GM20000 (cell line): ENCODE measurements around the gene SLFN12L.

Experiments used
- DNase-seq: peaks from one replicate; pipeline ENCODE4 v3.0.0; 2012; ENCODE audit warnings: low spot score
- CTCF ChIP-seq: IDR thresholded peaks from 2 replicates; pipeline ENCODE4 v1.5.1; 2012; ENCODE audit warnings: mild to moderate bottlenecking, control low read depth; ENCODE audit errors: extremely low read depth, missing control alignments

SLFN12L gene

GRCh38 chr17:35554668-35555067 is 17.2 kb upstream of the SLFN12L start:
- TF ChIP-seq CTCF, result no peak
- peak; percentile 14 for DNase-seq

- no peak for DNase-seq
- TF ChIP-seq CTCF, result no peak
Observed at GRCh38 chr17:35553310-35553709, 15.8 kb upstream of the SLFN12L start.

- no peak for DNase-seq
Observed at GRCh38 chr17:35548978-35549377, 11.5 kb upstream of the SLFN12L start.

GRCh38 chr17:35548208-35548810 is 10.8 kb upstream of the SLFN12L start:
- no peak for TF ChIP-seq CTCF
- DNase-seq, result no peak

More at GRCh38 chr17:35548978-35549377, 11.5 kb upstream of the SLFN12L start:
- no peak for TF ChIP-seq CTCF

- DNase-seq, result no peak
- no peak for TF ChIP-seq CTCF
Observed at GRCh38 chr17:35546487-35546886, 9.0 kb upstream of the SLFN12L start.

GRCh38 chr17:35545150-35545549 is 7.7 kb upstream of the SLFN12L start:
- no peak for DNase-seq
- TF ChIP-seq CTCF, result no peak

GRCh38 chr17:35543856-35544255 is 6.4 kb upstream of the SLFN12L start:
- TF ChIP-seq CTCF, result no peak
- no peak for DNase-seq
